SK-N-SH treated with all-trans-retinoic acid at 6 μM for 48 hours (cell line): ENCODE results near the gene PHF19.

Experiments used
- ATAC-seq: fragments of 200-7000 bp; cut with Tn5 transposase; 3 replicates; pipeline ENCODE4 v1.9.1; 2020; ENCODE audit warnings: mild to moderate bottlenecking, moderate library complexity
- ARNTL ChIP-seq: fragments of 450-650 bp; formaldehyde crosslinking; IDR thresholded peaks from 2 replicates; pipeline ENCODE4 v1.5.0; 2020; ENCODE audit warnings: low read depth, mild to moderate bottlenecking, moderate library complexity, borderline replicate concordance
- BACH2 ChIP-seq: fragments of 250-450 bp; sonication (Bioruptor Pico); IDR thresholded peaks from 2 replicates; pipeline ENCODE4 v1.9.0; 2021; ENCODE audit warnings: mild to moderate bottlenecking, borderline replicate concordance
- CSDC2 ChIP-seq: fragments of 250-450 bp; sonication (Bioruptor Pico); IDR thresholded peaks from 2 replicates; pipeline ENCODE4 v1.5.0; 2020; ENCODE audit warnings: mild to moderate bottlenecking, moderate library complexity
- CSRNP3 ChIP-seq: fragments of 250-450 bp; sonication (Bioruptor Pico); IDR thresholded peaks from 2 replicates; pipeline ENCODE4 v1.5.1; 2021; ENCODE audit warnings: mild to moderate bottlenecking, moderate library complexity
- GLIS3 ChIP-seq: fragments of 250-450 bp; sonication (Bioruptor Pico); IDR thresholded peaks from 2 replicates; pipeline ENCODE4 v1.5.0; 2020; ENCODE audit warnings: mild to moderate bottlenecking, moderate library complexity
- ISL1 ChIP-seq: fragments of 250-450 bp; sonication (Bioruptor Pico); IDR thresholded peaks from 2 replicates; pipeline ENCODE4 v2.1.2; 2022; ENCODE audit warnings: mild to moderate bottlenecking, moderate library complexity
- OSR1 ChIP-seq: fragments of 250-450 bp; sonication (Bioruptor Pico); IDR thresholded peaks from 2 replicates; pipeline ENCODE4 v1.8.0; 2022; ENCODE audit warnings: moderate library complexity, mild to moderate bottlenecking, inconsistent platforms
- PATZ1 ChIP-seq: fragments of 250-450 bp; sonication (Bioruptor Pico); IDR thresholded peaks from 2 replicates; pipeline ENCODE4 v1.8.0; 2020; ENCODE audit warnings: mild to moderate bottlenecking, moderate library complexity, borderline replicate concordance
- POU6F1 ChIP-seq: fragments of 250-450 bp; sonication (Bioruptor Pico); IDR thresholded peaks from 2 replicates; pipeline ENCODE4 v1.8.0; 2021; ENCODE audit warnings: low read depth, mild to moderate bottlenecking, moderate library complexity, borderline replicate concordance
- PPARA ChIP-seq: fragments of 250-450 bp; sonication (Bioruptor Pico); IDR thresholded peaks from 2 replicates; pipeline ENCODE4 v1.5.0; 2020; ENCODE audit warnings: mild to moderate bottlenecking, borderline replicate concordance
- RARB ChIP-seq: fragments of 250-450 bp; sonication (Bioruptor Pico); IDR thresholded peaks from 2 replicates; pipeline ENCODE4 v1.8.0; 2021; ENCODE audit warnings: mild to moderate bottlenecking, moderate library complexity
- SNAI2 ChIP-seq: fragments of 250-450 bp; sonication (Bioruptor Pico); IDR thresholded peaks from 2 replicates; pipeline ENCODE4 v1.5.0; 2020; ENCODE audit warnings: mild to moderate bottlenecking, moderate library complexity
- TOX ChIP-seq: fragments of 250-450 bp; sonication (Bioruptor Pico); IDR thresholded peaks from 2 replicates; pipeline ENCODE4 v1.8.0; 2021; ENCODE audit warnings: mild to moderate bottlenecking, moderate library complexity, borderline replicate concordance
- TSHZ2 ChIP-seq: fragments of 250-450 bp; sonication (Bioruptor Pico); IDR thresholded peaks from 2 replicates; pipeline ENCODE4 v1.5.0; 2020; ENCODE audit warnings: mild to moderate bottlenecking, moderate library complexity
- ZC3H10 ChIP-seq: fragments of 250-450 bp; sonication (Bioruptor Pico); IDR thresholded peaks from 2 replicates; pipeline ENCODE4 v1.5.1; 2021; ENCODE audit warnings: mild to moderate bottlenecking, moderate library complexity
- ZFP3 ChIP-seq: fragments of 250-450 bp; sonication (Bioruptor Pico); IDR thresholded peaks from 2 replicates; pipeline ENCODE4 v1.5.0; 2020; ENCODE audit warnings: mild to moderate bottlenecking, moderate library complexity
- ZFP30 ChIP-seq: fragments of 450-650 bp; formaldehyde crosslinking; IDR thresholded peaks from 2 replicates; pipeline ENCODE4 v1.5.0; 2022; ENCODE audit warnings: mild to moderate bottlenecking, moderate library complexity
- ZNF565 ChIP-seq: fragments of 450-650 bp; formaldehyde crosslinking; conservative IDR thresholded peaks from 2 replicates; pipeline ENCODE4 v1.5.0; 2020; ENCODE audit warnings: low read depth, mild to moderate bottlenecking, moderate library complexity
- ZNF8 ChIP-seq: fragments of 450-650 bp; formaldehyde crosslinking; IDR thresholded peaks from 2 replicates; pipeline ENCODE4 v1.5.0; 2020; ENCODE audit warnings: mild to moderate bottlenecking, moderate library complexity

The PHF19 gene

GRCh38 chr9:120895951-120896350, 19.0 kb upstream of the PHF19 start:
- no peak for ATAC-seq
- TF ChIP-seq POU6F1 (CRISPR knock-in tag) (no peak), RARB (no peak), BACH2 (CRISPR knock-in tag) (no peak)

GRCh38 chr9:120894321-120895148, 17.5 kb upstream of the PHF19 start:
- TF ChIP-seq BACH2 (CRISPR knock-in tag): no peak
- no peak for TF ChIP-seq POU6F1 (CRISPR knock-in tag)
- TF ChIP-seq TOX (CRISPR knock-in tag): no peak
- TF ChIP-seq GLIS3: no peak
- TF ChIP-seq ZC3H10: no peak
- no peak for TF ChIP-seq RARB
- no peak for TF ChIP-seq ZNF565
- TF ChIP-seq PPARA (CRISPR knock-in tag): no peak
- TF ChIP-seq CSDC2 (CRISPR knock-in tag): no peak
- TF ChIP-seq ZNF8 (CRISPR knock-in tag): no peak
- TF ChIP-seq ISL1 (CRISPR knock-in tag): no peak
- TF ChIP-seq TSHZ2 (CRISPR knock-in tag): no peak
- no peak for TF ChIP-seq SNAI2 (CRISPR knock-in tag)
- no peak for TF ChIP-seq ZFP30 (CRISPR knock-in tag)
- TF ChIP-seq ARNTL (CRISPR knock-in tag): no peak
- no peak for ATAC-seq

GRCh38 chr9:120893611-120894307, 16.8 kb upstream of the PHF19 start:
- ATAC-seq: no peak
- TF ChIP-seq PATZ1 (CRISPR knock-in tag) (no peak), TSHZ2 (CRISPR knock-in tag) (no peak), ISL1 (CRISPR knock-in tag) (no peak), PPARA (CRISPR knock-in tag) (no peak), ZC3H10 (no peak), RARB (no peak), OSR1 (CRISPR knock-in tag) (no peak), GLIS3 (no peak), ZFP3 (CRISPR knock-in tag) (no peak), CSRNP3 (CRISPR knock-in tag) (no peak), ZNF8 (CRISPR knock-in tag) (no peak)
